KMS-11 (cell line): Measurements from ENCODE around the gene FRAT2.

Source experiments
- H2AFZ ChIP-seq: fragments of 200-600 bp; sonication (generic); 2 replicates; pipeline ENCODE4 v1.6.1; 2016; ENCODE audit warnings: antibody characterized with exemption, mixed run types, low read depth
- H3K27ac ChIP-seq: fragments of 200-600 bp; sonication (generic); 2 replicates; pipeline ENCODE4 v1.6.1; 2016; ENCODE audit warnings: mild to moderate bottlenecking, mixed run types
- H3K27me3 ChIP-seq: fragments of 200-600 bp; sonication (generic); 2 replicates; pipeline ENCODE4 v1.6.1; 2017; ENCODE audit warnings: mild to moderate bottlenecking, low read depth, mixed run types, moderate library complexity; ENCODE audit not compliant: insufficient read depth
- H3K36me3 ChIP-seq: fragments of 200-600 bp; sonication (generic); 2 replicates; pipeline ENCODE4 v1.6.1; 2017; ENCODE audit warnings: mild to moderate bottlenecking, mixed run types; ENCODE audit not compliant: insufficient read depth
- H3K4me1 ChIP-seq: fragments of 200-600 bp; sonication (generic); 2 replicates; pipeline ENCODE4 v1.6.1; 2016; ENCODE audit warnings: mild to moderate bottlenecking, low read depth, mixed run types; ENCODE audit not compliant: poor library complexity, severe bottlenecking
- H3K4me2 ChIP-seq: fragments of 200-600 bp; sonication (generic); 2 replicates; pipeline ENCODE4 v1.7.0; 2016; ENCODE audit warnings: mild to moderate bottlenecking, mixed run types
- H3K4me3 ChIP-seq: fragments of 200-600 bp; sonication (generic); IDR thresholded peaks from 2 replicates; pipeline ENCODE4 v1.6.1; 2017; ENCODE audit warnings: low read depth, low read length, mixed read lengths; ENCODE audit not compliant: insufficient read depth
- H3K79me2 ChIP-seq: fragments of 200-600 bp; sonication (generic); 2 replicates; pipeline ENCODE4 v1.6.1; 2016; ENCODE audit warnings: low read depth, mixed run types; ENCODE audit not compliant: insufficient read depth
- H3K9ac ChIP-seq: fragments of 200-600 bp; sonication (generic); 2 replicates; pipeline ENCODE4 v1.6.1; 2016; ENCODE audit warnings: mild to moderate bottlenecking, mixed run types
- H4K20me1 ChIP-seq: fragments of 200-600 bp; sonication (generic); 2 replicates; pipeline ENCODE4 v1.6.1; 2016; ENCODE audit warnings: mild to moderate bottlenecking, mixed run types; ENCODE audit not compliant: insufficient read depth
- TF ChIP-seq, protein P1 (sequence below): fragments of 200-600 bp; sonication (generic); conservative IDR thresholded peaks from 2 replicates; pipeline ENCODE4 v1.6.1; 2017; ENCODE audit warnings: low read depth, mild to moderate bottlenecking, antibody characterized with exemption, low read length, moderate library complexity, mixed read lengths

The FRAT2 gene

DNA sequence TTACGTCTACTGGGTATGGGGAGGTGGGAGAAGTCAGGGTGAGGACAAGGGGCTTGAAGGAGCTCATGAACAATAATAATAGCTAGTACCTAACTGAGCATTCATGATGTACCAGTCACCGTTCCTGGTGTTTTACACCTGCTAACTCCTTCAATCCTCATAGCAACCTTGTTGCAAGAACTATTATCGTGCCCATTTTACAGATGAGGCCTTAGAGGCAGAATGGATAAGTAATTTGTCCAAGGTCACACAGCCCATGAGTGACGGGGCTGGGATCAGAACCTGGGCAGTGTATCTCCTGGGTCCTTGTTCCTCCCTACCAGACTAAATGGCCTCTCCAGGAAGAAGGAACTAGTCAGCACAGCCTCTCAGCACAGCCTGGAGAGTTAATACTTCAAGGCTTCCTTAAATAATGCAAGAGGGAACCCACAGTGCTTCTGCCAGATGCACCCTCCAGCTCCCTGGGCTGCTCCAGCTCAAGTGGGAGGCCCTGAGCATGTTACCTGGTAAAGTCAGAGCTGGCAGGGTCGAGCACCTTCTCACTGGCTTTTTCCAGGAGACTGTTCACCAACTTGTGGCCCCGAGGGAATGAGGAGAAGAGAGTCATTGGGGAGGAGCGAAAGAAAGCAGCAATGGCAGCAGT is 37.8 kb upstream of the FRAT2 start:
- H3K27me3 ChIP-seq: no peaks in the 10 kb centered on the region
- H3K4me1 ChIP-seq: no peaks in the 10 kb centered on the region
- H2AFZ ChIP-seq: no peak overlapping the region
- TF ChIP-seq, protein P1, sequence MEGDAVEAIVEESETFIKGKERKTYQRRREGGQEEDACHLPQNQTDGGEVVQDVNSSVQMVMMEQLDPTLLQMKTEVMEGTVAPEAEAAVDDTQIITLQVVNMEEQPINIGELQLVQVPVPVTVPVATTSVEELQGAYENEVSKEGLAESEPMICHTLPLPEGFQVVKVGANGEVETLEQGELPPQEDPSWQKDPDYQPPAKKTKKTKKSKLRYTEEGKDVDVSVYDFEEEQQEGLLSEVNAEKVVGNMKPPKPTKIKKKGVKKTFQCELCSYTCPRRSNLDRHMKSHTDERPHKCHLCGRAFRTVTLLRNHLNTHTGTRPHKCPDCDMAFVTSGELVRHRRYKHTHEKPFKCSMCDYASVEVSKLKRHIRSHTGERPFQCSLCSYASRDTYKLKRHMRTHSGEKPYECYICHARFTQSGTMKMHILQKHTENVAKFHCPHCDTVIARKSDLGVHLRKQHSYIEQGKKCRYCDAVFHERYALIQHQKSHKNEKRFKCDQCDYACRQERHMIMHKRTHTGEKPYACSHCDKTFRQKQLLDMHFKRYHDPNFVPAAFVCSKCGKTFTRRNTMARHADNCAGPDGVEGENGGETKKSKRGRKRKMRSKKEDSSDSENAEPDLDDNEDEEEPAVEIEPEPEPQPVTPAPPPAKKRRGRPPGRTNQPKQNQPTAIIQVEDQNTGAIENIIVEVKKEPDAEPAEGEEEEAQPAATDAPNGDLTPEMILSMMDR: no peak
- H4K20me1 ChIP-seq: no peaks in the 10 kb centered on the region
- no peaks in the 10 kb centered on the region for H3K79me2 ChIP-seq
- no peak overlapping the region for H3K4me3 ChIP-seq
- H3K36me3 ChIP-seq: no peaks in the 10 kb centered on the region; the same call in 1 of the 2 replicates
- H3K4me2 ChIP-seq: no peak overlapping the region
- H3K27ac ChIP-seq: no peak overlapping the region
- no peak overlapping the region for H3K9ac ChIP-seq

DNA sequence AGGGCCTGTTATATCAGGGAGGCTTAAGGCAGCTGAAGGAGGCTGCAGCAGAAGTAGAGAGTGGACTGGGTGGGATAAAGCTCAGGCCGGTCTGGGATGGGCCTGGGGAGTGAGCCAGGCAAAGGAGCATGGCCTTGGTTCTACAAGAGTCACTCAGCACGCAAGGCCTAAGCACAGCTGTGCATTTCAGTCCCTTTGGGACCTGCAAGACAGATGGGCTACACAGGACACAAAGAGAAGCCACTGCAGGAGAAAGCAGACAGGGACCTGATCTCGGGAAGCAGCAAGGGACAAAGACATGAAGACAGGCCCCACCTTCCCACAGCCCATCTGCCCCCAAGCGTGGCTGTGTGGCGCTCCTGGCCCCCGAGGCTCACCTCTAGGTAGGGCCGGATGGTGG is 37.2 kb upstream of the FRAT2 start:
- no peaks in the 10 kb centered on the region for H3K4me1 ChIP-seq
- no peak overlapping the region for H3K27ac ChIP-seq
- H3K4me2 ChIP-seq: no peak overlapping the region
- H3K79me2 ChIP-seq: no peaks in the 10 kb centered on the region
- no peaks in the 10 kb centered on the region for H4K20me1 ChIP-seq
- no peak overlapping the region for H3K9ac ChIP-seq
- TF ChIP-seq, protein P1: no peak
- H3K27me3 ChIP-seq: no peaks in the 10 kb centered on the region
- H3K36me3 ChIP-seq: no peaks in the 10 kb centered on the region; the same call in 1 of the 2 replicates
- no peak overlapping the region for H3K4me3 ChIP-seq
- H2AFZ ChIP-seq: no peak overlapping the region

DNA sequence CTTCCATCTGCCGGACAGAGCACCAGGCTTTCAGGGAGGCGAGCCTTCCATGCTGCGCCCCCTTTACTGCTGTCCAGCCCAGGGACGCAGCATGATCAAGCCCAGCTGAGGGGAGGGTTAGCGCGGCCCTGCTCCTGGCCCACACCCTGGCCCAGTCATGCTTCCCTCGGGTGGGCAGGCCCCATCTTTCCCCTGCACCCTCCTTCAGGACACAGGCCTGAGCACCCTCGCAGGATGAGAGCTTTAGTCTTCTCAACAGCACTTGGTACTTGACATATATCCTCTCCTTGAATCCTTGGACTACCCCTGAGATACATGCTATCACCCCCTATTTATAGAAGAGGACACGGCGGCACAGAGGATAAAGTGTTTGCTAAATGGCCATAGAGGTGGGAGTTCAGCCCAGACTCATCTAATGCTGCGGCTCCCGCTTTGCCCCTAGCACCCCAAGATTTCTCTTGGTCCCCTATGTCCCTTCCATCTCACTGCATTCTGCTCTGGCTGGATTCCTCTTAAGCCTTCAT is 32.7 kb upstream of the FRAT2 start:
- no peaks in the 10 kb centered on the region for H3K4me1 ChIP-seq
- no peak overlapping the region for H2AFZ ChIP-seq
- H3K9ac ChIP-seq: no peak overlapping the region
- H3K27ac ChIP-seq: no peak overlapping the region
- no peaks in the 10 kb centered on the region for H3K79me2 ChIP-seq
- H3K36me3 ChIP-seq: no peaks in the 10 kb centered on the region; the same call in 1 of the 2 replicates
- no peak overlapping the region for H3K4me2 ChIP-seq
- no peaks in the 10 kb centered on the region for H4K20me1 ChIP-seq
- H3K4me3 ChIP-seq: no peak overlapping the region
- TF ChIP-seq, protein P1: no peak
- H3K27me3 ChIP-seq: no peaks in the 10 kb centered on the region

DNA sequence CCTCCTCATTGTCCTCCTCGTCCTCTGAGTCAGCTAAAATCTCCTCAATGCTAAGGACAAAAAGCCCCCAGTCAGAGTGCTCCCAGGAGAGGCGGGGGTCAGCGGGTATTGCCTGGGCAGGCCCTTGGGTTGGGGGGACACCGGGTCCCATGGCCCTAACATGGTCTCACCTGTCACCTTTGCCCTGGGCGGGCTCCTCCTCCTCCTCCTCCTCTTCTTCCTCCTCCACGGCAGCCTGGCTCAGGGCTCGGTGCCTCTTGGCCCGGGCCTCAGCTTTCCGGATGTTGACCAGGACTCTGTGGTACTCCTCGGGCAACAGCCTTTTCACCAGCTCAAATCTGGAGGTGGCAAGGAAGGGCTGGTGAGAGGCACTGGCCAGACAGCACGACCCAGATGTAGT is 32.0 kb upstream of the FRAT2 start:
- Histone ChIP-seq H3K79me2 (no peaks in the 10 kb centered on the region), H4K20me1 (no peaks in the 10 kb centered on the region), H3K4me3 (no peak overlapping the region), H2AFZ (no peak overlapping the region), H3K9ac (no peak overlapping the region), H3K4me1 (no peaks in the 10 kb centered on the region), H3K27ac (no peak overlapping the region), H3K27me3 (no peaks in the 10 kb centered on the region), H3K4me2 (no peak overlapping the region), H3K36me3 (no peaks in the 10 kb centered on the region; the same call in 1 of the 2 replicates)
- TF ChIP-seq, protein P1: no peak
